ENCODE measurements around the gene HOMER2.

The HOMER2 gene

DNA sequence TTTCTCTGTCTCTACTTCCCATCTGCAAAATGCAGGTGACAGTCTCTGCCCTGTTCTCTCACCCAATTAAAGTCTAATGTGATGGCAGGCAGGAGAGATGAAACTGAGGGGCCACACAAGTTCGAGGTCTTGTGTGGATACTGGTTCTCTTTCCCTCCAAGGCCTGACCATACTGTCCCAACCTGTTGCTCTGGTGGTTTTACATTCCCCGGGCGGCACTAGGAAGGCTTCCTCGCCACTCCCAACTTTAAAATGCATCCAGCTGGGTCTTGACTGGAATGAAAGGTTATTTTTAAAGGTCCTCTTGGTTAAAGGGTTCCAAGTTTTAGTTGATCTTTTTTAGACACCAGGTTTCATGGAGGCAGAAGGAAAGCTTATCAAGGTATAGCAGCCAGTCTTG, 105.9 kb downstream of the HOMER2 start:
- TF ChIP-seq, protein P1, sequence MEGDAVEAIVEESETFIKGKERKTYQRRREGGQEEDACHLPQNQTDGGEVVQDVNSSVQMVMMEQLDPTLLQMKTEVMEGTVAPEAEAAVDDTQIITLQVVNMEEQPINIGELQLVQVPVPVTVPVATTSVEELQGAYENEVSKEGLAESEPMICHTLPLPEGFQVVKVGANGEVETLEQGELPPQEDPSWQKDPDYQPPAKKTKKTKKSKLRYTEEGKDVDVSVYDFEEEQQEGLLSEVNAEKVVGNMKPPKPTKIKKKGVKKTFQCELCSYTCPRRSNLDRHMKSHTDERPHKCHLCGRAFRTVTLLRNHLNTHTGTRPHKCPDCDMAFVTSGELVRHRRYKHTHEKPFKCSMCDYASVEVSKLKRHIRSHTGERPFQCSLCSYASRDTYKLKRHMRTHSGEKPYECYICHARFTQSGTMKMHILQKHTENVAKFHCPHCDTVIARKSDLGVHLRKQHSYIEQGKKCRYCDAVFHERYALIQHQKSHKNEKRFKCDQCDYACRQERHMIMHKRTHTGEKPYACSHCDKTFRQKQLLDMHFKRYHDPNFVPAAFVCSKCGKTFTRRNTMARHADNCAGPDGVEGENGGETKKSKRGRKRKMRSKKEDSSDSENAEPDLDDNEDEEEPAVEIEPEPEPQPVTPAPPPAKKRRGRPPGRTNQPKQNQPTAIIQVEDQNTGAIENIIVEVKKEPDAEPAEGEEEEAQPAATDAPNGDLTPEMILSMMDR (IDR thresholded peaks at IDR 0.05; ENCODE audit: low read depth, low read length) = no peak
- no peak for TF ChIP-seq EZH2phosphoT487 (IDR thresholded peaks at IDR 0.05; ENCODE audit: low read depth)
- Histone ChIP-seq H3K4me1 (ENCODE audit: low read length) (peaks cover 32% of the 10 kb centered on the region), H3K4me2 (ENCODE audit: low read length) (no peak overlapping the region), H3K4me3 (ENCODE audit: low read length) (no peak overlapping the region), H3K27me3 (ENCODE audit: low read depth, low read length) (no peaks in the 10 kb centered on the region), H4K20me1 (ENCODE audit: insufficient read depth, low read length) (no peaks in the 10 kb centered on the region), H3K36me3 (replicated peaks; ENCODE audit: low read depth, low read length) (no peaks in the 10 kb centered on the region), H3K79me2 (ENCODE audit: low read length) (no peaks in the 10 kb centered on the region), H3K27ac (ENCODE audit: low read length) (no peak overlapping the region), H3K9ac (ENCODE audit: low read length) (no peak overlapping the region), H3K9me3 (ENCODE audit: insufficient read depth, low read length) (no peaks in the 10 kb centered on the region), H2AFZ (ENCODE audit: low read depth, low read length) (no peak overlapping the region)

DNA sequence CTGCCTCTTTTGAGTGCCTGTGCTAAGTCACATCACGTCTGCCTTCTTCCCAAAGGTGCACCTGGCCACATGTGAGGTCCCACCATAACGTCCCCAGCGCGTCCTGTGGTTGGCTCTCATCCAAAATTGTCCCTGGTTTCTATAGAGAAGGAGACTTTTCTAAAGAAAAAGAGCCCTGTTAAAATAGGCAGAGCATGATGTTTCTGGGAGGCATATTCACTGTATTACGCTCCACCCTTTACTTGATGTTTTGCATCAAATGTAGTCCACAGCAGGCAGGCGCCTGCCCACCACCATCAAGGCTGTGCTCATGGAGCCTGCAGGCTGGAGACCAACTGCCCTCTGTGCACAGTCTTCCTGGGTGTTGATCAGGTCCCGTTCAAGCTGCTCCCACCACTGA, 106.8 kb downstream of the HOMER2 start:
- no peak overlapping the region for H2AFZ ChIP-seq (ENCODE audit: low read depth, low read length)
- no peaks in the 10 kb centered on the region for H3K36me3 ChIP-seq (replicated peaks; ENCODE audit: low read depth, low read length)
- no peak overlapping the region for H3K4me3 ChIP-seq (ENCODE audit: low read length)
- no peaks in the 10 kb centered on the region for H3K9me3 ChIP-seq (ENCODE audit: insufficient read depth, low read length)
- no peaks in the 10 kb centered on the region for H4K20me1 ChIP-seq (ENCODE audit: insufficient read depth, low read length)
- no peak overlapping the region for H3K9ac ChIP-seq (ENCODE audit: low read length)
- no peak overlapping the region for H3K4me2 ChIP-seq (ENCODE audit: low read length)
- peaks cover 32% of the 10 kb centered on the region for H3K4me1 ChIP-seq (ENCODE audit: low read length)
- H3K79me2 ChIP-seq (ENCODE audit: low read length) = no peaks in the 10 kb centered on the region
- TF ChIP-seq, protein P1 (IDR thresholded peaks at IDR 0.05; ENCODE audit: low read depth, low read length) = no peak
- TF ChIP-seq EZH2phosphoT487 (IDR thresholded peaks at IDR 0.05; ENCODE audit: low read depth) = no peak
- H3K27ac ChIP-seq (ENCODE audit: low read length) = no peak overlapping the region
- no peaks in the 10 kb centered on the region for H3K27me3 ChIP-seq (ENCODE audit: low read depth, low read length)

DNA sequence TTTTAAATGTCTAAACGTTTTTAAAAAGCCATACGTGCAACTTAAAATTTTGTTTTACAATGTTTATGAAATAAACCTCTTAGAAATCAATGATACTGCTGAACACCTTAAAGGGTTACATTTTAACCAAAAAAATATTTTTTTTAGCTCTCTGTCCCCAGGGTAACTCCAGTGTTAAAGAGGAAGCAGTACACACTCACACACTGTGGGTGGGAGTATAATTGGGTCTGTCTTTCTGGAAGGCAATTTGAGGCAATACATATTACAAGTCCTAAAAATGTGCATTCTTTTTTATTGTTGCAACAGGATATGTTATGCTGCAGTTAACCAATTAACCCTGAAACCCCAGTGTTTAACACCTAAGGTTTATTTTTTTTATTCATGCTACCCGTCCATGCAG, 109.0 kb downstream of the HOMER2 start:
- Histone ChIP-seq H2AFZ (ENCODE audit: low read depth, low read length) (no peak overlapping the region), H3K4me3 (ENCODE audit: low read length) (peak overlapping the region; percentile 68), H3K36me3 (replicated peaks; ENCODE audit: low read depth, low read length) (peaks cover 2% of the 10 kb centered on the region), H3K9me3 (ENCODE audit: insufficient read depth, low read length) (no peaks in the 10 kb centered on the region), H3K27me3 (ENCODE audit: low read depth, low read length) (no peaks in the 10 kb centered on the region), H3K9ac (ENCODE audit: low read length) (no peak overlapping the region), H3K4me1 (ENCODE audit: low read length) (peaks cover 24% of the 10 kb centered on the region), H3K79me2 (ENCODE audit: low read length) (no peaks in the 10 kb centered on the region), H3K27ac (ENCODE audit: low read length) (no peak overlapping the region), H4K20me1 (ENCODE audit: insufficient read depth, low read length) (0 out of 2 replicates have a peak, but pooled peaks cover 1% of the 10 kb centered on the region), H3K4me2 (ENCODE audit: low read length) (peak overlapping the region; percentile 74)
- TF ChIP-seq EZH2phosphoT487 (IDR thresholded peaks at IDR 0.05; ENCODE audit: low read depth) = no peak
- TF ChIP-seq, protein P1 (IDR thresholded peaks at IDR 0.05; ENCODE audit: low read depth, low read length) = no peak

DNA sequence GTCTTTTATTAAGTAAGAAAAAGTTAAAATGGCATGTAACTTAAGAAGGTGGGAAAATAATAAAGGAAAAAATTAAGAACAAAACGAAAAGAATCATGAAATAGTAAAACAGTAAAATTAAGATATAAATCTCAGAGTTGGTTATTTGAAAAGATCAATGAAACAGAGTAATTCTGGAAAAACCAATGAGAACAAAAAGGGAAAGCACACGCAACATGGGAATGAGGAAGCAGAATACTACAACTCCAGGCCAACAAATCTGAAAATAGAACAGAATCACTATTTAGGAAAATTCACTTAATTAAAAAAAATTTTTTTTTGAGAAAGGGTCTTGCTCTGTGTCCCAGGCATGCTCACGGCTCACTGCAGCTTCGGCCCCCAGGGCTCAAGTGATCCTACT, 112.4 kb downstream of the HOMER2 start:
- TF ChIP-seq EZH2phosphoT487 (IDR thresholded peaks at IDR 0.05; ENCODE audit: low read depth) = no peak
- TF ChIP-seq, protein P1 (IDR thresholded peaks at IDR 0.05; ENCODE audit: low read depth, low read length) = no peak
- H4K20me1 ChIP-seq (ENCODE audit: insufficient read depth, low read length) = peaks cover 23% of the 10 kb centered on the region
- no peaks in the 10 kb centered on the region for H3K27me3 ChIP-seq (ENCODE audit: low read depth, low read length)

More for the DNA sequence above, 112.4 kb downstream of the HOMER2 start:
- H3K4me1 ChIP-seq (ENCODE audit: low read length) = peaks cover 22% of the 10 kb centered on the region
- H3K9me3 ChIP-seq (ENCODE audit: insufficient read depth, low read length) = no peaks in the 10 kb centered on the region
- no peak overlapping the region for H3K27ac ChIP-seq (ENCODE audit: low read length)
- no peak overlapping the region for H3K4me3 ChIP-seq (ENCODE audit: low read length)
- no peak overlapping the region for H2AFZ ChIP-seq (ENCODE audit: low read depth, low read length)
- peaks cover 36% of the 10 kb centered on the region for H3K36me3 ChIP-seq (replicated peaks; ENCODE audit: low read depth, low read length)
- no peak overlapping the region for H3K9ac ChIP-seq (ENCODE audit: low read length)
- no peak overlapping the region for H3K4me2 ChIP-seq (ENCODE audit: low read length)
- H3K79me2 ChIP-seq (ENCODE audit: low read length) = no peaks in the 10 kb centered on the region
